HepG2 (cell line): Measurements from ENCODE around the gene CNTN5. TPM values are rescaled to one million over a fixed set of nuclear protein-coding genes. Genes with fewer than 3 reads are reported as not detected.

Experiments
- ATAC-seq: fragments of 200-7000 bp; cut with Tn5 transposase; 3 replicates; pipeline ENCODE4 v1.9.1; 2020; ENCODE audit warnings: mild to moderate bottlenecking, moderate library complexity
- BruUV-seq: library from RNA; stranded (reverse); fragments of 400-500 nt; replicated peaks from 2 replicates; lab custom pipeline; 2021; lab: Mats Ljungman, UMichigan
- CTCF ChIA-PET: fragments of 300-600 bp; formaldehyde crosslinking; extraction: SDS; loops from one replicate; lab custom pipeline; 2021; ENCODE audit warnings: low total read pairs, inconsistent platforms, low intra/inter-chr PET ratio; lab: Yijun Ruan, JAX
- POLR2A ChIA-PET: fragments of 350-600 bp; sonication (Branson Sonifier 250); formaldehyde crosslinking; loops from one replicate; lab custom pipeline; 2020; ENCODE audit warnings: antibody characterized with exemption, inconsistent platforms; lab: Yijun Ruan, JAX
- DNase-seq: peaks from one replicate; pipeline ENCODE4 v3.0.0-alpha.2; 2015; ENCODE audit warnings: low spot score
- FAIRE-seq: peaks from 3 replicates; lab custom pipeline; 2011; peaks lifted over from hg19 to GRCh38; lab: Jason Lieb, UNC
- H2AFZ ChIP-seq: one replicate; pipeline ENCODE4 v1.6.1; 2011; ENCODE audit warnings: low read length, inconsistent platforms
- H3K27ac ChIP-seq: fragments of 300-600 bp; 3 replicates; pipeline ENCODE4 v1.8.0; 2011; ENCODE audit warnings: mixed run types, mild to moderate bottlenecking, mixed read lengths, low read length, inconsistent platforms; ENCODE audit not compliant: insufficient read depth; ENCODE audit errors: extremely low read length
- H3K27me3 ChIP-seq, 2 experiments: fragments of 200-600 bp in 1 of 2; 2 replicates in 1 of 2; 3 replicates in 1 of 2; pipeline versions ENCODE4 v1.6.0 to v1.8.0; 2011; ENCODE audit warnings: low read length in 2 of 2, mild to moderate bottlenecking in 2 of 2, moderate library complexity in 2 of 2, inconsistent platforms in 1 of 2; ENCODE audit not compliant: insufficient read depth in 2 of 2, control insufficient read depth in 1 of 2
- H3K36me3 ChIP-seq, 2 experiments: fragments of 200-600 bp in 1 of 2; replicated peaks in 1 of 2; 2 replicates in 1 of 2; 3 replicates in 1 of 2; pipeline versions ENCODE4 v1.5.1 to v1.8.0; 2011; ENCODE audit warnings: low read length in 2 of 2, inconsistent platforms in 1 of 2; ENCODE audit not compliant: insufficient read depth in 2 of 2, control insufficient read depth in 1 of 2
- H3K4me1 ChIP-seq: 2 replicates; pipeline ENCODE4 v1.5.1; 2012; ENCODE audit warnings: low read length, inconsistent platforms; ENCODE audit not compliant: insufficient read depth
- H3K4me2 ChIP-seq: 2 replicates; pipeline ENCODE4 v1.6.0; 2011; ENCODE audit warnings: low read depth, low read length, inconsistent platforms
- H3K4me3 ChIP-seq, 3 experiments: fragments of 200-600 bp in 1 of 3; sonication (generic), shearing (Covaris generic) in 1 of 3; replicated peaks in 1 of 3; 2 replicates each; pipeline ENCODE4 v1.5.1; 2011 to 2016; ENCODE audit warnings: low read length in 3 of 3, inconsistent platforms in 2 of 3, low read depth in 2 of 3, mild to moderate bottlenecking in 2 of 3, control low read depth in 1 of 3, mixed read lengths in 1 of 3; ENCODE audit not compliant: insufficient read depth in 1 of 3
- H3K79me2 ChIP-seq: one replicate; pipeline ENCODE4 v1.6.1; 2011; ENCODE audit warnings: low read length, inconsistent platforms; ENCODE audit not compliant: insufficient read depth
- H3K9ac ChIP-seq: 2 replicates; pipeline ENCODE4 v1.6.0; 2011; ENCODE audit warnings: mild to moderate bottlenecking, low read depth, low read length, inconsistent platforms; ENCODE audit not compliant: insufficient read depth
- H3K9me3 ChIP-seq: 2 replicates; pipeline ENCODE4 v1.5.1; 2012; ENCODE audit warnings: mild to moderate bottlenecking, low read length
- H4K20me1 ChIP-seq: 2 replicates; pipeline ENCODE4 v1.6.0; 2011; ENCODE audit warnings: inconsistent platforms, mild to moderate bottlenecking, low read length, moderate library complexity; ENCODE audit not compliant: insufficient read depth
- ADNP ChIP-seq: sonication (generic); formaldehyde crosslinking; IDR thresholded peaks from 2 replicates; pipeline ENCODE4 v1.4.0; 2020; ENCODE audit warnings: missing genetic modification reagents
- ATAD3A ChIP-seq: sonication (generic); formaldehyde crosslinking; IDR thresholded peaks from 2 replicates; pipeline ENCODE4 v1.4.0; 2020; ENCODE audit warnings: missing genetic modification reagents
- LCORL ChIP-seq, 2 experiments: fragments of 450-650 bp in 1 of 2; sonication (generic) in 1 of 2; formaldehyde crosslinking in 1 of 2; IDR thresholded peaks; 2 replicates each; pipeline versions ENCODE4 v1.5.0 to v1.6.1; 2017 to 2020; ENCODE audit warnings: antibody characterized with exemption in 1 of 2, missing genetic modification reagents in 1 of 2
- PTBP1 ChIP-seq: fragments of 200-400 bp; formaldehyde crosslinking; IDR thresholded peaks from 2 replicates; pipeline ENCODE4 v1.6.1; 2018; ENCODE audit warnings: low read length, low read depth; ENCODE audit not compliant: poor library complexity, severe bottlenecking
- RCOR2 ChIP-seq: IDR thresholded peaks from 2 replicates; pipeline ENCODE4 v1.6.1; 2016; ENCODE audit warnings: missing biosample characterization, missing genetic modification reagents
- SMYD3 ChIP-seq: sonication (generic); formaldehyde crosslinking; IDR thresholded peaks from 2 replicates; pipeline ENCODE4 v1.8.1; 2023; ENCODE audit warnings: mild to moderate bottlenecking, missing genetic modification reagents
- TOE1 ChIP-seq: sonication (generic); formaldehyde crosslinking; IDR thresholded peaks from 2 replicates; pipeline ENCODE4 v1.4.0; 2020; ENCODE audit warnings: mild to moderate bottlenecking, missing genetic modification reagents
- ZBTB3 ChIP-seq: sonication (generic); formaldehyde crosslinking; IDR thresholded peaks from 2 replicates; pipeline ENCODE4 v1.4.0; 2020; ENCODE audit warnings: low read depth, mild to moderate bottlenecking, moderate library complexity, missing genetic modification reagents, borderline replicate concordance
- ZNF503 ChIP-seq: sonication (generic); formaldehyde crosslinking; IDR thresholded peaks from 2 replicates; pipeline ENCODE4 v1.4.0; 2020; ENCODE audit warnings: missing genetic modification reagents
- WGBS: methylation state at CpG from one replicate; pipeline ENCODE4 v1.1.6; 2017; ENCODE audit warnings: low lambda C conversion rate; 5-methylcytosine and 5-hydroxymethylcytosine counted together
- in situ Hi-C: cut with HindIII; loops from 2 replicates; pipeline ENCODE4 v1.10.0; 2017; ENCODE audit warnings: low pct_unique_long_range_greater_than_20kb; ENCODE audit not compliant: extremely low pct_ligation_motif_present
- intact Hi-C: fragments of 100-400 bp; cut with micrococcal nuclease; formaldehyde crosslinking; loops from one replicate; pipeline ENCODE4 v1.10.0; 2022; ENCODE audit not compliant: unreplicated experiment
- polyA plus RNA-seq, 8 experiments: library from polyadenylated mRNA; depleted of rRNA in 3 of 8; stranded (reverse) in 7 of 8; unstranded in 1 of 8; fragments of >200 nt; fragmentation: Illumina TruSeq in 4 of 8; extraction: Trizol in 4 of 8; gene quantifications; 2 replicates each; pipeline versions ENCODE4 v1.2.1 to v1.2.3, GENCODE V29; 2011 to 2016; ENCODE audit warnings: low read depth in 4 of 8, missing spikeins in 1 of 8, mixed read lengths in 1 of 8; ENCODE audit not compliant: insufficient read depth in 1 of 8
- total RNA-seq, 5 experiments: library from RNA; depleted of rRNA; stranded (reverse); fragments of >200 nt; fragmentation: Illumina TruSeq; extraction: Trizol; gene quantifications; 2 replicates each; pipeline ENCODE4 v1.2.3, GENCODE V29; 2016; ENCODE audit warnings: low read depth in 1 of 5
- TF ChIP-seq, protein P1 (sequence below): sonication (generic); formaldehyde crosslinking; IDR thresholded peaks from 2 replicates; pipeline ENCODE4 v1.4.0; 2020; ENCODE audit warnings: missing genetic modification reagents, borderline replicate concordance
- TF ChIP-seq, protein P2 (sequence below): sonication (generic); formaldehyde crosslinking; IDR thresholded peaks from 2 replicates; pipeline ENCODE4 v1.8.1; 2023; ENCODE audit warnings: mild to moderate bottlenecking, missing genetic modification reagents

Gene CNTN5
- total and polyA plus RNA-seq, 2 of the 13 experiments (the other 11 are each of a cell fraction or from before 2014, with no cell fraction given) = not detected

DNA sequence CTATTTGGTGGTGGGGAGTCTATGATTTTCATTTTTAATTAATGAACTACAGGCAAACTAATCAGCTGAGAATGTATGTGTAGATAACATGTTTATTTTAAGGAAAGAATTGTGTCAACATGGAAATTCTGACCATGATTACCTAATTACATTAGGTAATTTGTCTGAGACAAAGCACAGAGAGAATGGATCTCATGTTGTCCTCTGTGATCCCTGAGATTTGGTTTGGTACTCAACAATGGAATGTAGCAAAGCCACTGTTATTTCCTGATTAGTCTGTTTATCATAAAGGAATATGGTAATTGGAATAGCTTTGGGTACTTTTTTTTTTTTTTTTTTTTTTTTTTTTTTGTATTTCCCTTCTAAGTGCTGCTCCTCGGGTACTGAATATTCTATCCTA lies 947.6 kb downstream of the CNTN5 start:
- H3K27ac ChIP-seq = no peak overlapping the region
- no peaks in the 10 kb centered on the region for H3K36me3 ChIP-seq
- H4K20me1 ChIP-seq = no peaks in the 10 kb centered on the region
- no peak overlapping the region for H3K9ac ChIP-seq
- no peak for DNase-seq
- no peaks in the 10 kb centered on the region for H3K79me2 ChIP-seq
- in situ Hi-C loops = no loop called here
- ATAC-seq = no peak
- CTCF ChIA-PET = no interaction called here
- no peak overlapping the region for H3K4me2 ChIP-seq
- no peak overlapping the region for H2AFZ ChIP-seq
- 4% methylated on average over 1 of the region's 1 CpG for WGBS
- TF ChIP-seq TOE1 (no peak), SMYD3 (CRISPR knock-in tag) (no peak), ADNP (no peak), PTBP1 (no peak), ATAD3A (CRISPR knock-in tag) (no peak), RCOR2 (CRISPR knock-in tag) (no peak)
- TF ChIP-seq, protein P1, sequence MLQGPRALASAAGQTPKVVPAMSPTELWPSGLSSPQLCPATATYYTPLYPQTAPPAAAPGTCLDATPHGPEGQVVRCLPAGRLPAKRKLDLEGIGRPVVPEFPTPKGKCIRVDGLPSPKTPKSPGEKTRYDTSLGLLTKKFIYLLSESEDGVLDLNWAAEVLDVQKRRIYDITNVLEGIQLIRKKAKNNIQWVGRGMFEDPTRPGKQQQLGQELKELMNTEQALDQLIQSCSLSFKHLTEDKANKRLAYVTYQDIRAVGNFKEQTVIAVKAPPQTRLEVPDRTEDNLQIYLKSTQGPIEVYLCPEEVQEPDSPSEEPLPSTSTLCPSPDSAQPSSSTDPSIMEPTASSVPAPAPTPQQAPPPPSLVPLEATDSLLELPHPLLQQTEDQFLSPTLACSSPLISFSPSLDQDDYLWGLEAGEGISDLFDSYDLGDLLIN = no peak
- TF ChIP-seq, all 625 proteins: peak for 0
- no peaks in the 10 kb centered on the region for H3K4me1 ChIP-seq
- POLR2A ChIA-PET = no interaction called here
- no peaks in the 10 kb centered on the region for H3K9me3 ChIP-seq
- FAIRE-seq = no peak
- intact Hi-C loops = no loop called here
- no peak overlapping the region for H3K4me3 ChIP-seq
- no TSS peak for BruUV-seq
- H3K27me3 ChIP-seq = no peaks in the 10 kb centered on the region

DNA sequence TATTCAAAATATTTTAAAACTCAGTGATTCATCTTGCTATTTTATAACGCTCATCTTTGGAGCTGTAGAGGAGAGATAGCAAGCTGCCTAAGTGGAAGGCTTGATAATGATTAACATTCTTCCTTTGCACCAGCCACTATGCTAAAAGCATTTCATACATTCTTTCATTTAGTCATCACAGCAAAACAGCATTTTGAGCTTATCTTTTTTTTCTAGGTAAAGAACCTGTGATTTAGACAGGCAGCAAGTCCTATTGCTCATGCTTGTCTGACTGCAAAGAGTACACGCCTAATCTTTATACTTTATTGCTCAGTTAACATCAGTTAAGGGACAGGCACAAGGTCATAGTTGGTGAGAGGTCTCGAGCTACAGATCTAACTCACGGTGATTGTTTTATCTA lies 953.2 kb downstream of the CNTN5 start:
- H3K27ac ChIP-seq = no peak overlapping the region
- 0% methylated on average over 4 of the region's 4 CpGs for WGBS
- H4K20me1 ChIP-seq = no peaks in the 10 kb centered on the region
- no peaks in the 10 kb centered on the region for H3K79me2 ChIP-seq
- H3K4me3 ChIP-seq = no peak overlapping the region
- FAIRE-seq = no peak
- no peak overlapping the region for H2AFZ ChIP-seq
- intact Hi-C loops (no loop called here), in situ Hi-C loops (no loop called here)
- no peak overlapping the region for H3K9ac ChIP-seq
- peaks cover 17% of the 10 kb centered on the region for H3K9me3 ChIP-seq
- no peak for ATAC-seq
- H3K36me3 ChIP-seq = no peaks in the 10 kb centered on the region
- BruUV-seq = no TSS peak
- no peak overlapping the region for H3K4me2 ChIP-seq
- TF ChIP-seq, protein P2, sequence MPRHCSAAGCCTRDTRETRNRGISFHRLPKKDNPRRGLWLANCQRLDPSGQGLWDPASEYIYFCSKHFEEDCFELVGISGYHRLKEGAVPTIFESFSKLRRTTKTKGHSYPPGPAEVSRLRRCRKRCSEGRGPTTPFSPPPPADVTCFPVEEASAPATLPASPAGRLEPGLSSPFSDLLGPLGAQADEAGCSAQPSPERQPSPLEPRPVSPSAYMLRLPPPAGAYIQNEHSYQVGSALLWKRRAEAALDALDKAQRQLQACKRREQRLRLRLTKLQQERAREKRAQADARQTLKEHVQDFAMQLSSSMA (CRISPR knock-in tag) = no peak
- TF ChIP-seq LCORL (IDR thresholded peaks at IDR 0.05) = no peak
- no peak for TF ChIP-seq LCORL (CRISPR knock-in tag; IDR thresholded peaks at IDR 0.05)
- no peak for TF ChIP-seq ZNF503 (CRISPR knock-in tag)
- TF ChIP-seq ZBTB3 (CRISPR knock-in tag) = no peak
- no peaks in the 10 kb centered on the region for H3K27me3 ChIP-seq
- DNase-seq = no peak
- POLR2A ChIA-PET = no interaction called here
- no peaks in the 10 kb centered on the region for H3K4me1 ChIP-seq
- CTCF ChIA-PET = no interaction called here
